SJCRH30 (cell line): ENCODE data around the gene FER. TPM values are rescaled to one million over a fixed set of nuclear protein-coding genes. Genes with fewer than 3 reads are reported as not detected.
A peak's percentile ranks its signal among the peaks of the same experiment; 100 is the strongest.
"Not testable (repeated sequence)": the region's sequence is repeated elsewhere in the genome, so short reads cannot be mapped to it uniquely, and the experiment has no call there.

Experiments used
- DNase-seq, 2 experiments: peaks; one replicate each; pipeline ENCODE4 v3.0.0-alpha.2; 2015 to 2020
- H3K27ac ChIP-seq: fragments of 250-450 bp; sonication (Bioruptor Pico); 2 replicates; pipeline ENCODE4 v1.5.1; 2020; ENCODE audit warnings: mild to moderate bottlenecking, moderate library complexity
- H3K27me3 ChIP-seq: fragments of 250-450 bp; sonication (Bioruptor Pico); 2 replicates; pipeline ENCODE4 v1.5.1; 2020; ENCODE audit warnings: mild to moderate bottlenecking, moderate library complexity
- H3K36me3 ChIP-seq: fragments of 250-450 bp; sonication (Bioruptor Pico); 2 replicates; pipeline ENCODE4 v1.5.1; 2020; ENCODE audit warnings: mild to moderate bottlenecking, moderate library complexity
- H3K4me1 ChIP-seq: fragments of 250-450 bp; sonication (Bioruptor Pico); 2 replicates; pipeline ENCODE4 v1.5.1; 2020; ENCODE audit warnings: mild to moderate bottlenecking, moderate library complexity
- H3K4me3 ChIP-seq: fragments of 250-450 bp; sonication (Bioruptor Pico); 2 replicates; pipeline ENCODE4 v1.5.1; 2020; ENCODE audit warnings: mild to moderate bottlenecking, moderate library complexity
- H3K9me3 ChIP-seq: fragments of 250-450 bp; sonication (Bioruptor Pico); replicated peaks from 2 replicates; pipeline ENCODE4 v1.5.1; 2020; ENCODE audit warnings: mild to moderate bottlenecking, moderate library complexity
- total RNA-seq: library from RNA; depleted of rRNA; stranded (reverse); fragments of >200 nt; shearing (Covaris generic); gene quantifications from 2 replicates; pipeline ENCODE4 v1.2.3, GENCODE V29; 2014; rRNA removed

The FER gene
- total RNA-seq: 15.9 and 17.6 TPM in 2 replicates

DNA sequence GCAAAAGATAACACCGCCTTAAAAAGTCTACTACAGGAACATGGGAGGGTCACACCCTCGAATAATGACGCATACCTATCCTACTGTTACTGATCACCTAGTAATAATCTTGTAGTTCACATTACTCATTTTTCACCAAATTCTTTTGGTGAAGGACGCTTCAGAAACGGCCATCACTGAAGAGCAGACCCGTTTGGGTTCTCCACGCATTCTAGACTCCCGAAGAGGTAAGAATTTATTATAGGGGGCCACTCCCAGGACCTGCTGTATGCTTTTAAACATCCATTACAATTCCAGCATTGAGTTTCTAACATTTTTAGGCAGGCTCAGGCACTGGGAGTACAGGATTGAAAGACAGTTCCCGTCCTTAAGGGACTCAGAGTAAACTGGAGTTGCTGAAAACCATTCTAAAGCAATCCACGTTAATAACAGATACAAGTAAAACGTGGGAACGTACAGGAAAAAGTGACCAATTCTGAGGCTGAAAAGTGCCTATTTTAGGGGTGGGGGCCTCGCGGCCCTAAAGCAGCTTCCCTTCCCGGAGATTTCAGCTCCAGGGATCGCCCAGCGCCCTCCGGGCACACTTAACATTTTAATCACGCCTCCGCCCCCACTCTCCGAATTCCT, at the start of gene FER:
Gene FER (plus strand): TSS at position 124 of the 627 bp plus-strand sequence. CDS start 50,286 bp downstream, outside the sequence.
- H3K4me3 ChIP-seq: peak within 1 kb of the TSS; percentile 75
- H3K27me3 ChIP-seq: no peaks in the 10 kb centered on the region
- peak within 1 kb of the TSS; percentile 90 for H3K27ac ChIP-seq
- DNase-seq: peak; percentile 21 to 64
- peaks cover 8% of the 10 kb centered on the region; the same call in 1 of the 2 replicates for H3K4me1 ChIP-seq
- H3K9me3 ChIP-seq: peaks cover 3% of the 10 kb centered on the region; the same call in 1 of the 2 replicates
- no peaks in the 10 kb centered on the region for H3K36me3 ChIP-seq

DNA sequence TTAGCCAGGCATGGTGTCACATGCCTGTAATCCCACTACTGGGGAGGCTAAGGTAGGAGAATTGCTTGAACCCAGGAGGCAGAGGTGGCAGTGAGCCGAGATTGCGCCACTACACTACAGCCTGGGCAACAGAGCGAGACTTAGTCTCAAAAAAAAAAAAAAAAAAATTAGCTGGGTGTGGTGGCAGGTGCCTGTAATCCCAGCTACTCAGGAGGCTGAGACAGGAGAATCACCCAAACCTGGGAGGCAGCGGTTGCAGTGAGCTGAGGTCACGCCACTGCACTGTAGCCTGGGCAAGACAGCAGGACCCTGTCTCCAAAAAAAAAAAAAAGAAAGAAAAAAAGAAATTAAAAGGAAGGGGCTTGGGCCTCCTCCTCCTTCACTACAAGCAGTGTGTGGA, 47.3 kb upstream of the FER start:
- H3K27ac ChIP-seq, H3K9me3 ChIP-seq, H3K27me3 ChIP-seq, DNase-seq, H3K4me1 ChIP-seq, H3K4me3 ChIP-seq, H3K36me3 ChIP-seq: not testable (repeated sequence)

DNA sequence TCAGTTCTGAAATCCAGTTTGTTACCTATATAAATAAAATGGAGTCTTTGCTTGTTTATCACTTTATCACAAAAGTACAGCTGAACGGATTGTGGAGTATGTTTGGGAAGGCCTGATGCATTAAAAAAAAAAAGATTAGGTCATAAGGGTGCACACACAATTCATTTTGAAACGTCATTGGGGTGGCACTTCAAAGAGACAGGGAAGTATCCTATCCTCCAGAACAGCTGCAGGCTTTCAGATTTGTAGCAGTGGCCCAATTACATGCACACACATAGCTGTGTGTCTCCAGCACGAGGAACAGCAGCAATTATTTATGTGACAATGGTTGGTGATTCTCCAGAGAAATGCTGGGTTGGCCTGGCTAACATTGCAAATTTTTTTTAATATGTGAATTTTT, 46.8 kb upstream of the FER start:
- H3K27ac ChIP-seq: no peak overlapping the region
- H3K9me3 ChIP-seq: no peaks in the 10 kb centered on the region
- no peak overlapping the region for H3K4me3 ChIP-seq
- H3K36me3 ChIP-seq: no peaks in the 10 kb centered on the region
- H3K27me3 ChIP-seq: no peaks in the 10 kb centered on the region
- no peaks in the 10 kb centered on the region for H3K4me1 ChIP-seq
- peak; percentile 27 to 58 for DNase-seq

DNA sequence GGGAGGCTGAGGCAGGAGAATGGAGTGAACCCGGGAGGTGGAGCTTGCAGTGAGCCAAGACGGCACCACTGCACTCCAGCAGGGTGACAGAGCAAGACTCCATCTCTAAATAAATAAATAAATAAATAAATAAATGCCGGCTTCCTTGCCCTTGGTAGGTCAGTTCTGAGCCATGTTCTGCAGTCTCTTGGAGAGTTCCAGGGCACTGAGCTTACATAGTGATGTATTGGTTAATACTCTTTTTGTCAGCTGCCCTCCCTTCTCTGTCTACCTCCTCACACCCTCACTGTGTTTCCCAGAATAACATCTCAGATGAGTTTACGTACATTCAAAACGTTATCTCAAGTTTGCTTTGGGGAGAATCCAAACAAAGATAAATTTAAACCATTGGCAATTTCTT, 45.2 kb upstream of the FER start:
- Histone ChIP-seq H3K36me3 (no peaks in the 10 kb centered on the region), H3K4me1 (no peaks in the 10 kb centered on the region), H3K27me3 (no peaks in the 10 kb centered on the region), H3K4me3 (no peak overlapping the region), H3K27ac (no peak overlapping the region), H3K9me3 (no peaks in the 10 kb centered on the region)
- DNase-seq: no peak

DNA sequence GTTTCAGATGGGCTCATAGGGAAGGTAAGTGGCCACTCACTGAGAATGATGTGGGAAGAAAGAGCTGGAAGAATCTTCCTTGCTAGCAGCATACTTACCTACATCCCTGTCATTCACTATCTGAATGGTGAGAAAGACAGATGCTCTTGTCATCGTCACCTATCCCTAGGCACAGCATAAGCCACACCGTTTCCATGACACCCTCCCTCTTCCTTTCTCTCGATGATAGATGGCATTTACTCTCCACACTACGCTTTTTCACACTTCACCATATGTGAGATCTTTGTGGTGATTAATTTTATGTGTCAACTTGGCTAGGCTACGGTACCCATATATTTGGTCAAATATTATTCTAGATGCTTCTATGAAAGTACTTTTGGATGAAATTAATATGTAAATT, 44.4 kb upstream of the FER start:
- no peak overlapping the region for H3K27ac ChIP-seq
- DNase-seq: no peak
- H3K4me3 ChIP-seq: no peak overlapping the region
- no peaks in the 10 kb centered on the region for H3K9me3 ChIP-seq
- no peaks in the 10 kb centered on the region for H3K36me3 ChIP-seq
- H3K4me1 ChIP-seq: no peaks in the 10 kb centered on the region
- H3K27me3 ChIP-seq: no peaks in the 10 kb centered on the region

DNA sequence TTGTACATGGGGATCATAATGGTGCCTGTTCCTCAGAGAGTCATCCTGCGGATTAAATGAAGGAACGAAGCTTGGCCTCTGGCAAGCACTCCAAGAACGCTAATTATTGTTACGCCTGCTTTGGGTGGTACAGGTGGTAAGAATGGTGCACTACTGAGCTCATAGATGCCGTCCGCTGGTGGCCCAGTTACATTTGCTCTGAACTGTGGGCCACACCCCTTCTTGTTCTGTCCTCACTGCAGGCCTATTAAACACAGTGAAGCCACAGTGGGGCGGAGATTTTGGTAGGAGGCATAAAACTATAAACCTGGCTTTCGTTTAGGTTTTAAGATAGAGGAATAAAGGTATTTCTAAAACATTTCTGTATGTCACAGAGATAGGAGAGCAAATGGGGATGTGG, 40.6 kb upstream of the FER start:
- no peak for DNase-seq
- Histone ChIP-seq H3K27me3 (no peaks in the 10 kb centered on the region), H3K4me3 (no peak overlapping the region), H3K4me1 (no peaks in the 10 kb centered on the region), H3K36me3 (no peaks in the 10 kb centered on the region), H3K9me3 (no peaks in the 10 kb centered on the region), H3K27ac (no peak overlapping the region)

DNA sequence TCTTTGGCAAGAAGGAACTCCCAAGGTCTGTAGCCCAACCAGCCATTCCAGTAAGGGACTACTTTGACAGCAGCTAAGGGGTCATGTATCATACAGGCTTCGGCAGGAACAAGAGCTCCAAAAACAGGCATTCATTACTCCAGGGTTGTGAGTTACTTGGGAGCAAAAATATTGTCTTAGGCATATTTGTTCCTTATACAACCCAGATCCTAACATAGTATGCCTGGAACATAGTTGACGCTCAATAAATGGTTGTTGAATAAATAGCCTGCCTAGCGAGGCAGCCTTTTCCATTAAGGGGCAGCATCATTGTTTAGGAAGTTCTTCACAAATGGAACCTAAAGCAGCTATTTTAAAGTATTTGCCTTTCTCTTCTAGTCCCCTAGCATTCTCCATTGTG, 35.8 kb upstream of the FER start:
- Histone ChIP-seq H3K9me3 (no peaks in the 10 kb centered on the region), H3K36me3 (no peaks in the 10 kb centered on the region), H3K27me3 (no peaks in the 10 kb centered on the region), H3K4me3 (no peak overlapping the region), H3K27ac (no peak overlapping the region), H3K4me1 (no peaks in the 10 kb centered on the region)
- no peak for DNase-seq

DNA sequence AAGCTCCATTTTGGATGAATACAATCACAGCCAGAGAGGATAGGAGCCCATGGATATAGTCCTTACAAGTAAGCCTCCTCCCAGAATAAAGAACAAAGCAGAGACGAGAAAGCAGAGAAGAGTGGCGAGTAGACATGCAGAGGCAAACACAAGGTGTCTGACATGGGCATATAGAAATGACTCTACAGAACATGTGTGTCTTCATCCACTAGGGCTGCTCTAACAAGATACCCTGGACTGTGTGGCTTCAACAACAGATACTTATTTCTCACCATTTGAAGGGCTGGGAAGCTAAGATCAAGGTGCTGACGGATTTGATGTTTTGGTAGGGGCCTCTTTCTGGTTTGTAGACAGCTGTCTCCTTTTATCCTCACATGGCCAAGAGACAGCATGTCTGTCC, 32.3 kb upstream of the FER start:
- no peaks in the 10 kb centered on the region for H3K27me3 ChIP-seq
- DNase-seq: peak in 1 of 2 experiments; percentile 26
- no peaks in the 10 kb centered on the region for H3K4me1 ChIP-seq
- H3K27ac ChIP-seq: no peak overlapping the region
- no peak overlapping the region for H3K4me3 ChIP-seq
- no peaks in the 10 kb centered on the region for H3K9me3 ChIP-seq
- no peaks in the 10 kb centered on the region for H3K36me3 ChIP-seq

DNA sequence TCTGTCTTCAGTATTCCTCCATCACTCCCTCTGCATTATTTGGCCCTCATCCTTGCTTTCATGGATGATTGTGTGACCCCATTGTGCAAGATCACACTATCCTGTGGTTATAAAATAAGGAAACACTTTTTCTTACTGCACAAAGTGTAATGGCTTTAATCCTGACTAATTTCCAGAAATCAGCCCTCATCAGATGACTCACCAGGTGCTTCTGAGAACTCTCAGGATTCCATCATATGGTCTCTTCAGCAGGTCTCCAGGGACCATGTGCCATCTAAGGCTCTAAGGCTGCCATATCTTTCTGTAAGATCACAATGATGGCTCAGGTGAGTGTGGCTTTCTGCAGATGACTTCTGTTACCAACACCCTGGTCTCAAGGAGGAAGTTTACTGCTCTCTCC, 27.3 kb upstream of the FER start:
- no peaks in the 10 kb centered on the region for H3K4me1 ChIP-seq
- no peaks in the 10 kb centered on the region for H3K36me3 ChIP-seq
- no peaks in the 10 kb centered on the region for H3K27me3 ChIP-seq
- H3K9me3 ChIP-seq: no peaks in the 10 kb centered on the region
- no peak overlapping the region for H3K27ac ChIP-seq
- no peak for DNase-seq
- H3K4me3 ChIP-seq: no peak overlapping the region

DNA sequence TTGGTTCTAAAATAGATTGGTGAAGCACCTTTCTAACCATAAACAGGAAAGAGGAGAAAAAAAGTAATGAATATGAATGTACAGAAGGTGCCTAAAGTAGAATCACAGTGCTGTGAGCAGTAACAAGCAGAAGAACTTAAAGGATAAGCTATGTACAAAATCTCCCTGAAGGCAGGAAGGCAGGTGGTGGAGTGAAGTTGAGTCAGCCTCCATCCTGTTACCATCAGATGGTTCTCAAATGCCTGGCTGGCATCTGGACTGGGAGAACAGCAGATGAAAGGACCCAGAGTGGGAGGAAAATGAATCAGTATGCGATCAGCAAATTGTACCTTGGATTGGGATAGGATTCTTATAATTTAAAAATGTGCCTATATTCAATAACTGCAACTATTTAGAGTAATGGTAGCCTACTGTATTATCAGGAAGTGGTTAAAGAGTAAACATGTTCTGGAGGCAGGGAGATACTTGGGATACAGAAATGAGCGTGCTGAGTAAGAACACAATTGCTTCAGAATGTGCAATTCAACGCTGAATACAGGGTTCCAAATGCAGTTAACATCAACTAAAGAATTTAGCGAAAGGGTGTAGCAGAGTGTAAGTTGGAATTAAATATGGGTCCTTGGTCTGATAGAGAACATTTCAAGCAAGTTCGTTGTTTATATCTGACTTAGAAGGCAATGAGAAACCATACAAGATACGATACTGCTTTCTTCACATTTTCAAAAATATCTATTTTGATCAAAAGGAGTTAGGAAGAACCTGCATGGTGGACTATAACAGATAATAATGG, 21.1 kb upstream of the FER start:
- no peaks in the 10 kb centered on the region for H3K9me3 ChIP-seq
- H3K36me3 ChIP-seq: no peaks in the 10 kb centered on the region
- peak overlapping the region; percentile 77; the same call in 1 of the 2 replicates for H3K27ac ChIP-seq
- peak; percentile 7 to 26 for DNase-seq
- H3K4me1 ChIP-seq: no peaks in the 10 kb centered on the region
- H3K4me3 ChIP-seq: peak overlapping the region; percentile 79
- no peaks in the 10 kb centered on the region for H3K27me3 ChIP-seq

DNA sequence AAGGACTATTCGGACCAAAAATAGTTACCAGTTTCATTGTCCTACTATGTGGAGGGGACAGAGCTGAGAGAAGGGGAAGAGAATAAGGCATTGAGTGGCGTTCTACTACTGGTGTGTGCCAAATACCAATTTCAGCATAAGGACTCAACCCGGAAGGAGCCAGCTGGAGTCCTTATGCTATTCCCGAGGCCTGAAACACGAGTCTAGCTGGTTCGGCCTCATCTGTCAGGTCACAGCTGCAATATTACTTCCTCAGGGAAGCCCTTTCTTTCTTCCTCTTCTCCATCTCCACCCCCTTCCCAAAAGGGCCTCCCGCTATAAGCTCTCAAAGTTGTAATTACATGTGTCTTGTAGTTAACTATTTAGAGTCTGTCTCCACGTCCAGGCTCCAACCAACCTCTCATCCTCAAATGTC, 20.5 kb upstream of the FER start:
- Histone ChIP-seq H3K4me3 (peak overlapping the region; percentile 79), H3K4me1 (no peaks in the 10 kb centered on the region), H3K27me3 (no peaks in the 10 kb centered on the region), H3K27ac (peak overlapping the region; percentile 77), H3K9me3 (no peaks in the 10 kb centered on the region), H3K36me3 (no peaks in the 10 kb centered on the region)
- peak; percentile 42 to 64 for DNase-seq

DNA sequence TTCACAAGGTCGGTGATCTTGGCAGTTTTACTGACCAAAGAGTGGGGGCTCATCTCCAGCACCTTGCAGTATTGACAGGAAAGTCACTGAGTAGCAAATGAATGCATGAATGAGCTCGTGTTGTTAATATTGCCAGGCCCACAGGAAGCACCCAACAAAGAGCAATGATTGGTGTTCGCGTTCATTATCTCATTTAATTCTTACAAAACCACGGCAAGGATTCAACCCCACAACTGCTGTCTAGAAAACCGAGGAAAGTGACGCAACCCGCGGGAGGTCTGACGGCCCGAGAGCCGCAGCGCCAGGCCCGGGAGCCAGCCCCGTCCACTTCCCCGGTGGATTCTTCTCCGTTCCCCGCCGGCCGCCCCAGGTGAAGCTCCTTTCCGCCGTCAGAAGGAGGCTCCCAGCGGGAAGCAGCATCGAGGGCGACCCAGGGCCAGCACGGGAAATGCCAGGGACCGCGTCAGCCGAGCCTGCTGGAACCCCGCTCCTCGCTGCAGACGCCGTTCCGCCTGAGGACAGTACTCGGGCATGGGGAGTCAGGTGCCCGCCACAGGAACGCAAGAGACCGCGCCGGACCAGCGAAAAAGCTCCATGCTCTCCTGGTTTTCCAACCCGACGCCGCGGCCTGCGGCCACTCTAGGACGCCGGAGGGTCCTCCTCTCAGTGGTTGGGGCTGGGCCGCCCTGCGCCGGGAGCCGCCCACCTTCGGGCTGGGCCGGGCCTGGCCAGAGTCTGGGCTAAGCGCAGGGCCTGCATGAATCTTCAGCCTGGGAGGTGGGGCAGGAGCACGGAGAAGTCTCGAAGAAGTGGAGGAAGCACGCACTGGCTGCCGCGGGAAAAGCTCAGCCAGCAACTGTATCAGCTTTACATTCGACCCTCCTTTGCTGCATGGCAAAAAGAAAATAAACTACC, 19.8 kb upstream of the FER start:
- peak; percentile 86 to 89 for DNase-seq
- Histone ChIP-seq H3K4me3 (peak overlapping the region; percentile 79), H3K36me3 (no peaks in the 10 kb centered on the region), H3K9me3 (no peaks in the 10 kb centered on the region), H3K27me3 (no peaks in the 10 kb centered on the region), H3K27ac (peak overlapping the region; percentile 77), H3K4me1 (no peaks in the 10 kb centered on the region)

DNA sequence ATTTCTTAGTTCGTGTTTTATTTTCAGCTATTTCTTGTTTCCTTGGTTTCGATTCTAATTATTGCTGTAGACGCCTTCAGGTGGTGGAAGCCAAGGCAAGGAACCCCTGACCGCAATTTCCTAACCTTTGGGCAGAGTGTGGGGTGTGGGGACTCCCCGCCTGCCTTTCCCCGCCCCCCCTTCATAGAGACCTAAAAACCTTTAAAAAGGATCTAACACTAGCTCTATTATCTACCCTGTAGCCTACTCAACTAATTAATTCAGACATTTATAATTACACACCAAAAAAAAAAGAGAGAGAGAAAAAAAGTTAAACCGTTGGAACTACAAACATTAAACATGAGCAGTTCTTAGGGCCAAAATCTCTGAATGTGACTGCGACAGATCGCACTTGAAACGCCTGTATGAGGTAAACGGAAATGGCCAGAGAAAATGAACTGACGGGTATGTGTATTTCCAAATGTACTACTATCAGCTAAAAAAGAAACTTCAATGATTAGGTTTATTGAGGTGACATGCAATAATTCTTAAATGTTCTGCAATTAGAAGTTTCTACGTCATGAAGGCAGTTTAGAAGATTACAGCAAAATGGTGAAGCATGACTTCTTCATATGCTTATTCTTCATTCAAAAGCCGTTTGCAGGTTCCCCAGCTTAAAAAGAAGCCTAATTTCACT, 19.0 kb upstream of the FER start:
- Histone ChIP-seq H3K27ac (peak overlapping the region; percentile 77), H3K27me3 (no peaks in the 10 kb centered on the region), H3K4me3 (peak overlapping the region; percentile 79), H3K9me3 (no peaks in the 10 kb centered on the region), H3K36me3 (no peaks in the 10 kb centered on the region), H3K4me1 (no peaks in the 10 kb centered on the region)
- DNase-seq: peak in 1 of 2 experiments; percentile 34

DNA sequence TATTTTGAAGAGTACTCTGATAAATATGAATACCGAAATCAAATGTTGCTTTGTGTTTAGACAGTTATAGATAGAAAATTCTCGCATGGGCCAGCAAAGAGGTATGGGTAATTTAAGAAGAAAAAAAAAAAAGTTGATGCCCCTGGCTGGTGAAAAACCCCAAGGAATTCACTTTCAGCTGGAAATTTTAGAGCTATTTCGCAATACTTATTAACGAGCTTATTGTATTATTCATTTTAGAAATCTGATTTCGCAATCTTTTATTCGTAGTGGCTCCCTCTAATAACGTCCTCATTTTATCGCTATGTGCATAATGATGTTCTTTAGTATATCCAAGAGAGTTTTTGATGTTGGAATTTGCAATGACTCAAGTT, 18.5 kb upstream of the FER start:
- H3K36me3 ChIP-seq: no peaks in the 10 kb centered on the region
- H3K9me3 ChIP-seq: no peaks in the 10 kb centered on the region
- peak overlapping the region; percentile 79 for H3K4me3 ChIP-seq
- no peaks in the 10 kb centered on the region for H3K4me1 ChIP-seq
- H3K27ac ChIP-seq: no peak overlapping the region
- no peaks in the 10 kb centered on the region for H3K27me3 ChIP-seq
- DNase-seq: no peak
